Measurements from ENCODE around the gene IL1RAP.

DNA sequence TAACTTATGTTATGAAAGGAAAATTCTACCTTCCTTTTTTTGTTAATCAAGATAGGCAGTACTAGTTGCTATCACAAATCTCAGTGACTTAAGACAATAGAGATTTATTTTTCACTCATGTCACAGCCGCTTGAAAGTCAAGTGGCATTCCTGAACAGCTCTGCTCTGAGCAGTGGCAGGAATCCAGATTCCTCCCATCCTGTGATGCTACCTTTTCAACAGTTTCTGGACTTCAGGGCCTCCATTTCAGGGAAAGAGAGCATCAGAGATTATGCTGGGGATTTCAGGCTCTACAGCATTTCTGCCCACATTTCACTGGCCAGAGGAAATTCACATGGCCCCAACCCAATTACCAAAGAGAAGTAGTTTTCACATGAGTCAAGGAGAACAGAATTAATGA, 83.4 kb downstream of the IL1RAP start:
- TF ChIP-seq, protein P1, sequence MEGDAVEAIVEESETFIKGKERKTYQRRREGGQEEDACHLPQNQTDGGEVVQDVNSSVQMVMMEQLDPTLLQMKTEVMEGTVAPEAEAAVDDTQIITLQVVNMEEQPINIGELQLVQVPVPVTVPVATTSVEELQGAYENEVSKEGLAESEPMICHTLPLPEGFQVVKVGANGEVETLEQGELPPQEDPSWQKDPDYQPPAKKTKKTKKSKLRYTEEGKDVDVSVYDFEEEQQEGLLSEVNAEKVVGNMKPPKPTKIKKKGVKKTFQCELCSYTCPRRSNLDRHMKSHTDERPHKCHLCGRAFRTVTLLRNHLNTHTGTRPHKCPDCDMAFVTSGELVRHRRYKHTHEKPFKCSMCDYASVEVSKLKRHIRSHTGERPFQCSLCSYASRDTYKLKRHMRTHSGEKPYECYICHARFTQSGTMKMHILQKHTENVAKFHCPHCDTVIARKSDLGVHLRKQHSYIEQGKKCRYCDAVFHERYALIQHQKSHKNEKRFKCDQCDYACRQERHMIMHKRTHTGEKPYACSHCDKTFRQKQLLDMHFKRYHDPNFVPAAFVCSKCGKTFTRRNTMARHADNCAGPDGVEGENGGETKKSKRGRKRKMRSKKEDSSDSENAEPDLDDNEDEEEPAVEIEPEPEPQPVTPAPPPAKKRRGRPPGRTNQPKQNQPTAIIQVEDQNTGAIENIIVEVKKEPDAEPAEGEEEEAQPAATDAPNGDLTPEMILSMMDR (IDR thresholded peaks at IDR 0.05) = no peak
- TF ChIP-seq POLR2A (IDR thresholded peaks at IDR 0.05) = no peak
- no peak for TF ChIP-seq POLR2AphosphoS5 (IDR thresholded peaks at IDR 0.05; ENCODE audit: insufficient read depth in 1 of 2, low read depth in 1 of 2)

Data from vagina (tissue), 2 donors.